CD4-positive, alpha-beta memory T cell (primary cell): ENCODE measurements around the gene RAP1GAP. TPM values are rescaled to one million over a fixed set of nuclear protein-coding genes. Genes with fewer than 3 reads are reported as not detected.

Experiments
- CTCF ChIA-PET: fragments of 350-600 bp; sonication (Branson Sonifier 250); formaldehyde crosslinking; loops from one replicate; lab custom pipeline; 2021; ENCODE audit warnings: inconsistent platforms; ENCODE audit not compliant: partially characterized antibody; lab: Charles Lee
- POLR2A ChIA-PET: fragments of 350-600 bp; sonication (Branson Sonifier 250); formaldehyde crosslinking; loops from one replicate; lab custom pipeline; 2021; ENCODE audit not compliant: partially characterized antibody; lab: Charles Lee
- DNase-seq, 5 donors: peaks; one replicate each; pipeline versions ENCODE4 v3.0.0 to v3.0.0-alpha.2; 2020 to 2022; ENCODE audit warnings: mixed read lengths in 1 of 5
- H3K27ac ChIP-seq: one replicate; pipeline ENCODE4 v1.7.0; 2013; ENCODE audit warnings: low read depth, low read length
- H3K27me3 ChIP-seq: 2 replicates; pipeline ENCODE4 v1.7.0; 2013; ENCODE audit warnings: mild to moderate bottlenecking, low read length, moderate library complexity; ENCODE audit not compliant: insufficient read depth
- H3K36me3 ChIP-seq: 2 replicates; pipeline ENCODE4 v1.7.0; 2013; ENCODE audit warnings: mild to moderate bottlenecking, low read length, moderate library complexity; ENCODE audit not compliant: insufficient read depth
- H3K4me1 ChIP-seq: 2 replicates; pipeline ENCODE4 v1.7.0; 2013; ENCODE audit warnings: mild to moderate bottlenecking, low read length, moderate library complexity; ENCODE audit not compliant: insufficient read depth
- H3K4me3 ChIP-seq, 2 donors: one replicate each; pipeline ENCODE4 v1.7.0; 2013; ENCODE audit warnings: low read length in 2 of 2, mild to moderate bottlenecking in 1 of 2
- H3K9me3 ChIP-seq, 2 donors: one replicate each; pipeline ENCODE4 v1.7.0; 2013; ENCODE audit warnings: low read length in 2 of 2, control low read depth in 1 of 2; ENCODE audit not compliant: control insufficient read depth in 1 of 2
- H3K27ac Mint-ChIP-seq, 7 donors: one replicate each; pipeline ENCODE4 v1.8.0; 2020 to 2021; ENCODE audit warnings: mixed read lengths in 7 of 7, mild to moderate bottlenecking in 6 of 7, inconsistent platforms in 3 of 7, moderate library complexity in 3 of 7
- H3K27me3 Mint-ChIP-seq, 2 donors: one replicate each; pipeline ENCODE4 v1.8.0; 2020 to 2021; ENCODE audit warnings: mixed read lengths in 2 of 2
- H3K36me3 Mint-ChIP-seq, 2 donors: one replicate each; pipeline ENCODE4 v1.8.0; 2020 to 2021; ENCODE audit warnings: mixed read lengths in 2 of 2, inconsistent platforms in 1 of 2, mild to moderate bottlenecking in 1 of 2
- H3K4me1 Mint-ChIP-seq, 4 donors: one replicate each; pipeline ENCODE4 v1.8.0; 2020 to 2021; ENCODE audit warnings: mixed read lengths in 4 of 4, mild to moderate bottlenecking in 1 of 4
- H3K4me3 Mint-ChIP-seq, 8 donors: one replicate each; pipeline ENCODE4 v1.8.0; 2020 to 2021; ENCODE audit warnings: mixed read lengths in 8 of 8, mild to moderate bottlenecking in 7 of 8, moderate library complexity in 6 of 8, inconsistent platforms in 3 of 8
- H3K9me3 Mint-ChIP-seq, 8 donors: one replicate each; pipeline ENCODE4 v1.8.0; 2020 to 2021; ENCODE audit warnings: mixed read lengths in 8 of 8, mild to moderate bottlenecking in 5 of 8, inconsistent platforms in 3 of 8, moderate library complexity in 1 of 8
- intact Hi-C: fragments of 100-400 bp; cut with micrococcal nuclease; formaldehyde crosslinking; loops from one replicate; pipeline ENCODE4 v1.15.1; 2023
- polyA plus RNA-seq, 2 donors: library from polyadenylated mRNA; unstranded; fragments of 300-500 nt; fragmentation: Illumina TruSeq; gene quantifications; one replicate each; pipeline ENCODE4 v1.2.3, GENCODE V29; 2021
- total RNA-seq, 2 experiments: library from RNA; stranded (reverse); gene quantifications; one replicate each; pipeline ENCODE4 v1.2.3, GENCODE V29; 2021

Gene RAP1GAP
- total and polyA plus RNA-seq, 4 experiments from 2014 or later, result 0.23 to 0.72 TPM; not detected in 2

DNA sequence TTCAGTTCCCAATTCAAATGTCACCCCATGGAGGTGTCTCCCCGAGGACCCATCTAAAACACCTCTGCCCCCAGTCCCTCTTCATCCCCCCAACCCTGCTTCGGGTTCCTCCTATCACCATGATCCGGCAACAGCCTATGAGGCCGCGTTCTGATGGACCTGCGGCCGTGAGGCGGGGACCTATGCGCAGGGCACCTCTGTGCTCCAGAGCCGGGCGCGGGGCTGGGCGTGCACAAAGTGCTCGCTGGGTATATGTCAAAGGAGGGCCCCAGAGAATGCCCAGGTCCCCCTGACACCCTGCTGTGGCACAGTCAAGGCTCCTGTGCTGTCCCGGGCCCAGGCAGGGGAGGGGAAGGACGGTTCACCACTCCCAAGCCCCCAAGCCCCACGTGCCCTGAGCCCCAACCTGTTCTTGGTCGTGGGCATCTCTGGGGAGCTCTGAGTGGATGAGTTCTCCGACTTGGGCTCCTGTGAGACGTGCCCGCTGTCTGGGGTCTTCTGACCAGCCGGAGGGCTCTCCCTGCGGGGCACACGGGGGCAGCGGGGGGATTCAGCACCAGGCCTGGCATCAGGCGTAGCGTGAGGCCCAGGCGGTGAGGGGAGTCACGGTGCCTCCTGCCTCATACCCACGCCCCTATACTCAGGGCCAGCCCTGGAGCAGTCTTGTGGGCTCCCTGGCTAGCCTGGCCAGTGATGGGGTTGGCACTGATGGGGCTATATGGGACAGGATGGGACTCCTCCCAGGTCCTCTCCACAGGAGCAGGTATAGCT lies 67.7 kb downstream of the RAP1GAP start:
- Mint-ChIP-seq H3K9me3 (peaks cover 0 to 2% (median 0%) of the 10 kb centered on the region in 8 donors), H3K27me3 (peaks cover 7 to 18% of the 10 kb centered on the region in 2 donors), H3K36me3 (no peaks in the 10 kb centered on the region), H3K27ac (no peak overlapping the region), H3K4me1 (no peaks in the 10 kb centered on the region), H3K4me3 (no peak overlapping the region)
- H3K9me3 ChIP-seq, result no peaks in the 10 kb centered on the region
- H3K4me1 ChIP-seq, result no peaks in the 10 kb centered on the region
- no peak overlapping the region for H3K27ac ChIP-seq
- intact Hi-C loops, result no loop called here
- no peak overlapping the region for H3K4me3 ChIP-seq
- no peak for DNase-seq
- POLR2A ChIA-PET, result no interaction called here
- H3K36me3 ChIP-seq, result no peaks in the 10 kb centered on the region
- H3K27me3 ChIP-seq, result no peaks in the 10 kb centered on the region
- CTCF ChIA-PET, result no interaction called here

DNA sequence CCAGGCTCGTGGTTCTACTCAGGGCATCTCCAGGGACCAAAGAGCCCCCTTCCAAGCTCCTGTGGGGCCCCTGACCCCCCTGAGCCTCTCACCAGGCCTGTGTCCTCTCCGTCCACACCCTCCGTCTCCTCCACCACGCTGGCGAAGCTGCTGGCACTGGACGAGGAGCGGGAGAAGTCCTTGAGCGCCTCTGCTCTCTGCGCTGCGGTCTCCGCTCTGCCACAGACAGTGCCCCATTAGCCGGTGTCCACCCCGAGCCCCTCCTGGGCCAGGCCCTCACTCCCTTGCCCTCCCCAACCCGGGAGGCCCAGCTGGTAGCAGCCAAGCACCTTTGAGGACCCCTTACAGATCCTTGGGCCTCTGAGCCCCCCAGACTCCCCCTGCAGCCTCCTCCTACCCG lies 69.8 kb downstream of the RAP1GAP start:
- no peaks in the 10 kb centered on the region for H3K9me3 ChIP-seq
- no peak overlapping the region for H3K4me3 ChIP-seq
- no peak overlapping the region for H3K4me3 Mint-ChIP-seq
- intact Hi-C loops, result no loop called here
- no peaks in the 10 kb centered on the region for H3K4me1 ChIP-seq
- no peaks in the 10 kb centered on the region for H3K27me3 ChIP-seq
- H3K36me3 ChIP-seq, result no peaks in the 10 kb centered on the region
- H3K27ac ChIP-seq, result no peak overlapping the region
- peaks cover 7 to 24% of the 10 kb centered on the region in 2 donors for H3K27me3 Mint-ChIP-seq
- no peaks in the 10 kb centered on the region for H3K9me3 Mint-ChIP-seq
- H3K4me1 Mint-ChIP-seq, result no peaks in the 10 kb centered on the region
- no peak for DNase-seq
- no peak overlapping the region for H3K27ac Mint-ChIP-seq
- POLR2A ChIA-PET, result no interaction called here
- CTCF ChIA-PET, result no interaction called here
- no peaks in the 10 kb centered on the region for H3K36me3 Mint-ChIP-seq

DNA sequence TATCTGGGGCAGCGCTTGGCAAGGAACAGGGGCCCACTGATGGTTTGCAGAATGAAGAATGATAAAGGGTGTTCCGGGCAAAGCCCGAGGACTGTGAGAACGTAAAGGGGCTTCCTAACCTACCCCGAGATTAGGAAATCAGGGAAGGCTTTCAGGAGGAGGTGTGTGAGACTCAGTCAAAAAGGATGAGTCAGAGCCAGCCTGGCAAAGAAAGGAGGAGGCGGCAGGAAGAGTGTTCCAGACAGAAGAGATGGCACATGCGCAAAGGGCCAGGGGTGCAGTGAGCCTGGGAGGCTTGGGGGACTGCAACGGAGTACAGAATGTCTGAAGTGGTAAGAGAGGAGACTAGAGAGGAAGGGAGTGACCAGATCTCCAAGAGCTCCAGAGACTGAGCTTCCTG lies 70.3 kb downstream of the RAP1GAP start:
- H3K27ac ChIP-seq, result no peak overlapping the region
- H3K27ac Mint-ChIP-seq, result no peak overlapping the region
- H3K36me3 ChIP-seq, result no peaks in the 10 kb centered on the region
- H3K4me1 Mint-ChIP-seq, result no peaks in the 10 kb centered on the region
- POLR2A ChIA-PET, result no interaction called here
- no peak overlapping the region for H3K4me3 ChIP-seq
- H3K36me3 Mint-ChIP-seq, result no peaks in the 10 kb centered on the region
- intact Hi-C loops, result no loop called here
- H3K27me3 ChIP-seq, result no peaks in the 10 kb centered on the region
- CTCF ChIA-PET, result no interaction called here
- H3K4me3 Mint-ChIP-seq, result no peak overlapping the region
- H3K27me3 Mint-ChIP-seq, result peaks cover 4 to 19% of the 10 kb centered on the region in 2 donors
- DNase-seq, result no peak
- no peaks in the 10 kb centered on the region for H3K4me1 ChIP-seq
- no peaks in the 10 kb centered on the region for H3K9me3 Mint-ChIP-seq
- no peaks in the 10 kb centered on the region for H3K9me3 ChIP-seq

DNA sequence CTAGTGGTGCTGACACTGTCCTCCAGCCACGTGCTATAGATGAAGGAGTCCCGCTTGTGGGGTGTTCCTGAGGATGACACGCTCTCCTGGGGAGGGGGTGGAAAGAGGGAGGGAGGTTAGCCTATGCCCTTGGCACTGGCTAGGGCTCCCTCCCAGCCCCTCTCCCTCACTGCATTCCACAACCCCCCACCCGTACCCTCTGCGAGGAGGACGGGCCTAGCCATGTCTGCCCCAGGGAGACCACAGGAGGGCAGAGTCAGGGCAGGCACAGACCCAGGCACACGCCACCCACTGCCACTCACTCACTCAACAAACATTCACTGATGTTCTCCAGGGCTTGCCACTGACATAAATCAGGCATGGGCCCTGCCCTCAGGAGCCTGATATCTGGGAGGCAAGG lies 70.7 kb downstream of the RAP1GAP start:
- intact Hi-C loops, result no loop called here
- no peak for DNase-seq

GRCh38 chr1:21597753-21598152 lies 71.4 kb downstream of the RAP1GAP start:
- Mint-ChIP-seq H3K9me3 (no peaks in the 10 kb centered on the region), H3K27ac (no peak overlapping the region), H3K4me3 (no peak overlapping the region), H3K36me3 (no peaks in the 10 kb centered on the region), H3K27me3 (peaks cover 2 to 17% of the 10 kb centered on the region in 2 donors), H3K4me1 (no peaks in the 10 kb centered on the region)
- Histone ChIP-seq H3K4me3 (no peak overlapping the region), H3K9me3 (no peaks in the 10 kb centered on the region), H3K4me1 (no peaks in the 10 kb centered on the region), H3K27ac (no peak overlapping the region), H3K27me3 (no peaks in the 10 kb centered on the region), H3K36me3 (no peaks in the 10 kb centered on the region)
- intact Hi-C loops, result no loop called here
- POLR2A ChIA-PET, result no interaction called here
- no peak for DNase-seq
- CTCF ChIA-PET, result no interaction called here

More for the DNA sequence above, 70.7 kb downstream of the RAP1GAP start:
- H3K27me3 ChIP-seq, result no peaks in the 10 kb centered on the region
- Mint-ChIP-seq H3K27ac (no peak overlapping the region), H3K36me3 (no peaks in the 10 kb centered on the region), H3K27me3 (peaks cover 2 to 17% of the 10 kb centered on the region in 2 donors), H3K4me1 (no peaks in the 10 kb centered on the region), H3K4me3 (no peak overlapping the region), H3K9me3 (no peaks in the 10 kb centered on the region)
- no peak overlapping the region for H3K4me3 ChIP-seq
- no peaks in the 10 kb centered on the region for H3K36me3 ChIP-seq
- no peaks in the 10 kb centered on the region for H3K9me3 ChIP-seq
- no peaks in the 10 kb centered on the region for H3K4me1 ChIP-seq
- ChIA-PET POLR2A (no interaction called here), CTCF (no interaction called here)
- H3K27ac ChIP-seq, result no peak overlapping the region

DNA sequence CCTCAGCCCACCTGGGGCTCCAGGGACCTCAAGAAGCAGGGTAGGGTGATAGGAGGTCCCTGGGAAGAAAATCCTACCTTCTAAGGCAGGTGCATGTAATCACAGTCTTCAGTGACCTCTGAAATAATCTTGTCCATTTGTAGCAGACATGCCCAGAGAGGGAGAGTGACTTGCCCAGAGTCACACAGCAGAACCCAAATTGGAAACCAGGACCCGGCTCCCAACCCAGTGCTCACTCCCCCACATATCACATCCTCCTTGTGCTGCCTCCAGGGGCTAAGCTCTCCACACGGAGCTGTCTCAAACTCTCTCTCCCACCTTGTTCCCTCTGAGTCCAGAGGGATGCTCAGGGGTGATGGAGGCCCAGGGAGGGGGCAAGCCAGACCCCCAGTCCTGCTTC lies 72.5 kb downstream of the RAP1GAP start:
- CTCF ChIA-PET, result no interaction called here
- intact Hi-C loops, result no loop called here
- Histone ChIP-seq H3K4me1 (no peaks in the 10 kb centered on the region), H3K36me3 (no peaks in the 10 kb centered on the region), H3K9me3 (no peaks in the 10 kb centered on the region), H3K27me3 (no peaks in the 10 kb centered on the region), H3K27ac (no peak overlapping the region), H3K4me3 (no peak overlapping the region)
- peaks cover 2 to 19% of the 10 kb centered on the region in 2 donors for H3K27me3 Mint-ChIP-seq
- no peak overlapping the region for H3K27ac Mint-ChIP-seq
- POLR2A ChIA-PET, result no interaction called here
- DNase-seq, result no peak
- no peaks in the 10 kb centered on the region for H3K9me3 Mint-ChIP-seq
- no peaks in the 10 kb centered on the region for H3K36me3 Mint-ChIP-seq
- no peak overlapping the region for H3K4me3 Mint-ChIP-seq
- no peaks in the 10 kb centered on the region for H3K4me1 Mint-ChIP-seq

DNA sequence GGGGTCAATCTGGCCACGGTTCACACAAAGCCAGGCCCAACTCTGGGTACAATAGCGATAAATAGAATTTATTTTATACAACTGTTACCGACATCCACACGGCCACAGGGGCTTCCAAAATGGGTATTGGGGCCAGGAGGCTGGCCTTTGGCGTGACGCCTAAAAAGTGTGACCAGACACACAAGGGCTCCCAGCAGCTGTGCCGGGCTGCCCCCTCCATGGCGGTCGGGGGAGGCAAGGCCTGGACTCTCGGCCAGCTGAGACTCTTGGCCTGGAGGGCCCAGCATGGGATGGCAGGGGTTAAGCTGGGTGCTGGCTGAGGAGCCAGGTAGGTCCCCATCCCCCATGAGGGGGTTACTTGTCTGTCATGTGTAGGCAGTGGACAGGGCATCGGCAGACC lies 73.0 kb downstream of the RAP1GAP start:
- Mint-ChIP-seq H3K36me3 (no peaks in the 10 kb centered on the region), H3K4me1 (no peaks in the 10 kb centered on the region), H3K27ac (no peak overlapping the region), H3K27me3 (peaks cover 2 to 19% of the 10 kb centered on the region in 2 donors), H3K9me3 (no peaks in the 10 kb centered on the region), H3K4me3 (no peak overlapping the region)
- Histone ChIP-seq H3K4me3 (no peak overlapping the region), H3K36me3 (no peaks in the 10 kb centered on the region), H3K9me3 (no peaks in the 10 kb centered on the region), H3K27ac (no peak overlapping the region), H3K27me3 (no peaks in the 10 kb centered on the region), H3K4me1 (no peaks in the 10 kb centered on the region)
- no peak for DNase-seq
- CTCF ChIA-PET, result no interaction called here
- intact Hi-C loops, result no loop called here
- POLR2A ChIA-PET, result no interaction called here
